WI38 (cell line): ENCODE measurements around the gene TMEM252.

Experiments used
- H3K4me3 ChIP-seq: 2 replicates; pipeline ENCODE4 v1.5.1; 2011; ENCODE audit warnings: low read depth, mild to moderate bottlenecking, control low read depth, low read length
- TF ChIP-seq, protein P1 (sequence below): IDR thresholded peaks from 2 replicates; pipeline ENCODE4 v1.5.1; 2012; ENCODE audit warnings: low read depth, mild to moderate bottlenecking, control low read depth, low read length

The TMEM252 gene

DNA sequence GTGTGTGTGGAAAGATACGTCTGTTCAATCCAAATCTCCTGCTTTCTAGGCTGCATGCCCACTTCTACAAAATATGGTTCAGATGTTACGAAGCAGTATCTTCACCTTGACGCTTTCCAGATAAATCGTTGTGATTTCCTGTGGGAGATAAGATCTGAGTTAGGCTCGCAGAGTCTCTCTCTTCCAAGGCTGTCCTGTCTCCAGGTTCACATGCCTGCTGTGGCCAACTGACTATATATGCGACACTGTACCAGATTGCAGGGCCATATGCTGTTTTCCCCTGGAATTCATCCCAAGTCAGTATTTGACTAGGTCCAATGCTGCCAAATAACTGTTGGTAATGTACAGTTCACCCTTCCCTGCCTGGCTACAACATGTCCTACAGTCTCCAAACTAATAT, 47.9 kb downstream of the TMEM252 start:
- TF ChIP-seq, protein P1, sequence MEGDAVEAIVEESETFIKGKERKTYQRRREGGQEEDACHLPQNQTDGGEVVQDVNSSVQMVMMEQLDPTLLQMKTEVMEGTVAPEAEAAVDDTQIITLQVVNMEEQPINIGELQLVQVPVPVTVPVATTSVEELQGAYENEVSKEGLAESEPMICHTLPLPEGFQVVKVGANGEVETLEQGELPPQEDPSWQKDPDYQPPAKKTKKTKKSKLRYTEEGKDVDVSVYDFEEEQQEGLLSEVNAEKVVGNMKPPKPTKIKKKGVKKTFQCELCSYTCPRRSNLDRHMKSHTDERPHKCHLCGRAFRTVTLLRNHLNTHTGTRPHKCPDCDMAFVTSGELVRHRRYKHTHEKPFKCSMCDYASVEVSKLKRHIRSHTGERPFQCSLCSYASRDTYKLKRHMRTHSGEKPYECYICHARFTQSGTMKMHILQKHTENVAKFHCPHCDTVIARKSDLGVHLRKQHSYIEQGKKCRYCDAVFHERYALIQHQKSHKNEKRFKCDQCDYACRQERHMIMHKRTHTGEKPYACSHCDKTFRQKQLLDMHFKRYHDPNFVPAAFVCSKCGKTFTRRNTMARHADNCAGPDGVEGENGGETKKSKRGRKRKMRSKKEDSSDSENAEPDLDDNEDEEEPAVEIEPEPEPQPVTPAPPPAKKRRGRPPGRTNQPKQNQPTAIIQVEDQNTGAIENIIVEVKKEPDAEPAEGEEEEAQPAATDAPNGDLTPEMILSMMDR = no peak

DNA sequence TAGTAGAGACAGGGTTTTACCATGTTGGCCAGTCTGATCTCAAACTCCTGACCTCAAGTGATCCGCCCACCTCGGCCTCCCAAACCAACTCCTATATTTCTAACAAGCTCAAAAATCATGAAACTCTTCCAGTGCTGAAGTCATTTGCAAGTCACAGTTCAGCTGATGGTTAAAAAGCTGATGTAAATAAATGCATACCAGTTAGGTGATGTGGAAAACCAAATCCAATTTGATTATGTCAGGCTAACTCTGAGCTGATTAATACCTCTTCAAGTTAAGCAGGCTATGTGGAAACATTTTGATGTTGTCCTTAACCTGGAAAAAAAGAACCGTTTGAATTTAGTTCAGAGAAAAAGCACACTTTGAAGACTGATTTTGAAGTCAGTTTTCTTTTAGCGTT, 51.0 kb downstream of the TMEM252 start:
- TF ChIP-seq, protein P1 = no peak

More for the DNA sequence above, 47.9 kb downstream of the TMEM252 start:
- H3K4me3 ChIP-seq = no peak overlapping the region

DNA sequence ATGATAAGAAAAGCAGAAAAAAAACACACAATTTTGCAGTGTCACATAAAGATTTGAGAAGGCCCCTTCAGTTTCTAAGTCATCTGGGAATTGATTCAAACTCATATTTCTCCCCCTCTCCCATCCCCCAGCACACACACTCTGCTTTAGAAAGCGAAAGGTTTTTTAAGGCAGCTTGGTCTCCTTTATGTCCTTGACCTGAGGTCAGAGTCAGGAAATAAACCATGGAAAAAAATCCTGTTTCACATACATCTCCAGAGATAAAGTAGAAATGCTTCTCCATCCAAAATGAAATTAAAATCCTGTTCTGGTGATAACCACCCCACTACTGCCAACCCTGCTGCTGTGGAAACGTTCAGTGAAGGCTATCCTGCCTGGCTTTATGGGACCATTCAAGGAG, 52.6 kb downstream of the TMEM252 start:
- H3K4me3 ChIP-seq = no peak overlapping the region
- TF ChIP-seq, protein P1 = no peak

More for the DNA sequence above, 51.0 kb downstream of the TMEM252 start:
- H3K4me3 ChIP-seq = no peak overlapping the region
